HUDEP-2 (cell line): Measurements from ENCODE around the gene VPS35L.
A peak's percentile ranks its signal among the peaks of the same experiment; 100 is the strongest.
"Not testable (repeated sequence)": the region's sequence is repeated elsewhere in the genome, so short reads cannot be mapped to it uniquely, and the experiment has no call there.

Experiments
- DNase-seq, 76 experiments: peaks; one replicate each; lab custom pipeline; 2025; ENCODE audit not compliant: unreplicated experiment in 76 of 76; lab: John Stamatoyannopoulos, UW

VPS35L gene

GRCh38 chr16:19636436-19637267 is 81.1 kb downstream of the VPS35L start:
- no peak for DNase-seq

- peak in 33 of 76 experiments; percentile 2 to 62 (median 14) for DNase-seq
Observed at GRCh38 chr16:19639986-19640421, 84.5 kb downstream of the VPS35L start.

GRCh38 chr16:19642501-19642900 is 87.0 kb downstream of the VPS35L start:
- no peak for DNase-seq

DNA sequence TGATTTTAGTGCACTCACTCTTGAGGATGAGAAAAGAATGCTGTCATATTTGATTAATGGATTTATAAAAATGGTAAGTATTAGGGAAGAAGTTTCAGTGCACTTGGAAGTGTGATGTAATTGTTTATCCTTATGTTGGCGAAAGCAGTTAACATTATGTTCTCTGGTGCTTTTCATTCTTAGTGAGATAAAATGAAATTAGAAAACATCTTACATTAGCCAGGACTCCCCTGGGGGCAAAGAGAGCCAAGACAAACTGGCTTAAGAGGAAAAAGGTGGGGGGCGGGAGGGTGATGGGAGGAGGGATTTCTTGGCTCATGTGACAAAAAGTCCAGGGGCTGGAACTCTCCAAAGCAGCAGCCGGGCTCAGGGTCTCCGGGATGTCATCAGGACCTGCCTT is 89.4 kb downstream of the VPS35L start:
- no peak for DNase-seq

- peak in 9 of 76 experiments; percentile 0 to 19 (median 5) for DNase-seq
Observed at GRCh38 chr16:19645557-19645981, 90.1 kb downstream of the VPS35L start.

DNA sequence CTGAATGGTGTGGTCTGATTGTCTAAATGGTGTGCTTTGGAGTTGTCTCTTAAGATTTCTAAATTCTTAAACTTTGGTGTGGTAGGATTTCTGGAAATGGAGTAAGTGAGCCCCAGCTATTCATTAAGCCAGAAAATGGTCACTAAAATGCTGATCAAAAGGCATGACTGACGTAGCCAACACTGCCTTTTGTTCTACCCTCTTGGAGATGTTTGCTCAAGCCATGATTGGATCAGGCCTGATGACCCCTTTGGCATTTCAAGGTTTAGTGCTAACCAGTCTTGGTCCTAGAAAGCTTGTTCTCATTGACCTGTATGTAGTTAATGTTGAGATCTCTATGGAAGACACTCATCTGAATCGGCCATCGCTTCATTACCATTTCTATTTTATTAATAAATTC is 94.5 kb downstream of the VPS35L start:
- no peak for DNase-seq

DNA sequence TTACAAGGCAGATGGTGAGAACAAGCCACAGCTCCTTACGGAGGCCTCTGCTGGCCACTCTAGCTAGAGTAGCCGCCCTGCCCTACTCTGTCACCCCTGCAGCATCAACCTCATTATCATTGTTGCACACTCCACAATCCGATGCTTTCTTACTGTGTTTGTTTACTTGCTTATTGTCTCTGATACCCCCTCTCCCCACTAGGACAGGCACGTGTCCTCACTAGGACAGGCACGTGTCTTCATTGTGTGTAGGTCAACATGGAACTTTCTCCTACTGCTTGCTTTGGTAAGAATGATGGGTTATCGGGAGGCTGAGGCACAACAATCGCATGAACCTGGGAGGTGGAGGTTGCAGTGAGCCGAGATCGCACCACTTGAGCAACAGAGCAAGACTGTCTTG is 98.6 kb downstream of the VPS35L start:
- no peak for DNase-seq

- DNase-seq = no peak
Observed at GRCh38 chr16:19655242-19655777, 99.8 kb downstream of the VPS35L start.

DNA sequence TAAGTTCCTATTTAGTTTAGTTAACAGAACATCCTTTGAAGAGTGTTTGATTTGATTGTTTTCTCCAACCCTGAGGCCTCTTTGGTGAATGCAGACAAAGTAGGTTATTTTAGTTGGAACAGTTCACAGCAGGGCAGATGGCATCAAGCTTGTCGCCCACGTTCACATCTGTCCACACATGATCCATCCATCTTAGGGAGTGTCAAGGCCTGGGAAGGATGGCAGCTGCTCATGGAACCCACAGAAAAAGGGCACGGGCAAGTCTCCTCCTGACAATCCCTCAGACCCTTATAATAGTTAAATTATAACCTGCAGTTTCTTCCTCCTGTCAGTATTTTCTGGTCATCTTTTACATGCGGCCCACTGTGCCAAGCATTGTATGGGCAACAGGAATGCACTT is 102.3 kb downstream of the VPS35L start:
- no peak for DNase-seq

DNA sequence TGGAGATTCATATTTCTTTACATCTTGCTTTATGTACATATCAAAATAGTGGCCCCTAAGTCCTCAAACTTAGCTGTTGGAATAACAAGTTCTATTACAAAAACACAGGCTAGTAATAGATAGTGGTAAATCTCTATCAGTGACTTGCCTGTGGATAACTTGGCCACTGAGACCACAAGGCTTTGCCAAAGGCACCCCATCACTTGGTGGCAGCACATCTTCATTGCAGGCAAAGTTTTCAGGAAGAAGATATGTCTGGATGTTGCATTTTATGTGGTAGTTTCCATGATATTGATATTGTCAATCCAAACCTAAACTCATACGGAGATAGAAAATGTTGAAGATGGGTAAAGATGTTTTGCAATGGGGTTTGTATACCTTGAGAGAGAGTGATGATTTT is 104.1 kb downstream of the VPS35L start:
- no peak for DNase-seq

GRCh38 chr16:19660432-19660831 is 104.9 kb downstream of the VPS35L start:
- DNase-seq = peak in 1 of 76 experiments; percentile 1

- DNase-seq = no peak
Observed at GRCh38 chr16:19662351-19662750, 106.8 kb downstream of the VPS35L start.

DNA sequence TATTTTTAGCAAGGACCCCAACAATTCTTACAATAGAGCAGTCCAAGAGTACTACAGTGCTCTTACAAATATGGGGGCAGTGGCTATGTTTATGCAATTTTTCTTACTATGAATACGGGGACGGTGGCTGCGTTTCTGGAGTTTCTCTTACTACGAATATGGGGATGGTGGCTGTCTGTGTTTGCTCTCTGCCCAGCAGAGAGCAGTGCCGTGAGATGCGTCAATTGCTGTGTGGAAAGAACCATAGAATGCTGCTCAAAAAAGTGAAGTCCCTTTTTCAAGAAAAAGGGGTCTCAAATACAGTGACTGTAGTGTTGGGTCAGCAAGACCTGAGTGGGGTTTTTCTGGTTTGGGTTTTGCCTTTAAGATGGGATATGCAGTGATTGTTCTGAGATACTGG is 108.7 kb downstream of the VPS35L start:
- no peak for DNase-seq

DNA sequence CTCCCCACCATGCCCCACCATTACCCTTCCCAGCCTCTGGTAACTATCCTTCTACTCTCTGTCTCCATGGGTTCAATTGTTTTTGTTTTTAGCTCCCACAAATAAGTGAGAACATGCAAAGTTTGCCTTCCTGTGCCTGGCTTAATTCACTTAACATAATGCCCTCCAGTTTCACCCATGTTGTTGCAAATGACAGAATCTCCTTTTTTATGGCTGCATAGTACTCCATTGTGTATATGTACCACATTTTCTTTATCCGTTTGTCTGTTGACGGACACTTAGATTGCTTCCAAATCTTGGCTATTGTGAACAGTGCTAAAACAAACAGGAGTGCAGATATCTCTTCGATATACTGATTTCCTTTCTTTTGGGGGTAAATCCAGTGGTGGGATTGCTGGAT is 109.8 kb downstream of the VPS35L start:
- DNase-seq = not testable (repeated sequence)

- DNase-seq = no peak
Observed at GRCh38 chr16:19666477-19666876, 111.0 kb downstream of the VPS35L start.

DNA sequence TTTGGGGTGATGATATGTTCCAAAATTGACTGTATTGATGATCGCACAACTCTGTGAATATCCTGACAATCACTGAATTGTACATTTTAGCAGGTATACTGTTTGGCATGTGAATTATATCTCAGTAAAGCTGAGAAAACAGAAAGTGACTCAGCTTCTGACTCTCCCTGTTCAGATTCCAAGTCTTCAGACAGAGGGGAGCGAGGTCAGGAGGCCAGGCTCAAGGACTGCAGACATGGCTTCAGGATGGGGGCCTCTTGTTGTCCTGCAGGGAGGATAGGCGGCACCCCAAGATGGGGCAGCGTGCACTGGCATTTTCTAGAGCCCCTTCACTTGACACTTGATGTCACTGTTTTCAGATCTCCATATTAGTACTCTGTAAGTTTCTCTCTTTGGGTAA is 116.9 kb downstream of the VPS35L start:
- DNase-seq = no peak

GRCh38 chr16:19674485-19674884 is 119.0 kb downstream of the VPS35L start:
- no peak for DNase-seq

GRCh38 chr16:19677402-19677801 is 121.9 kb downstream of the VPS35L start:
- DNase-seq = no peak

DNA sequence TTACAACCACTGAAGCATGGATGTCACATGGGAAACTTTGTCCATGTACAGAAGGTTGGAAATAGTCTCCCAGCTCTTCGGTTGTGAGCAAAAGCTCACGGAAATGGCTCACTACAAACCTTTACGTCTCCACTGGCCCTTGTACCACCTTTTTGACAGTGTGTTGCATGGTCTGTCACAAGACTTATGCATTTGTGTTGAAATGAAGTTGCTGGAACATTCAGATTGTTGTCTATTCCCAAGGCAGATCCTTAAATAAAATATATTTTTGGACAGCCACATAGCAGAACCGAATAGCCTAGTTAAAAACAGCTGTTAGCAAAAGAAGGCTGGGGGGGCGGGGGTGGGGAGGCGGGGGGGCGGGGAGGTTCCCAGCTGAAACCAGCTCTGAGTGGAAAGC is 123.3 kb downstream of the VPS35L start:
- DNase-seq = no peak

DNA sequence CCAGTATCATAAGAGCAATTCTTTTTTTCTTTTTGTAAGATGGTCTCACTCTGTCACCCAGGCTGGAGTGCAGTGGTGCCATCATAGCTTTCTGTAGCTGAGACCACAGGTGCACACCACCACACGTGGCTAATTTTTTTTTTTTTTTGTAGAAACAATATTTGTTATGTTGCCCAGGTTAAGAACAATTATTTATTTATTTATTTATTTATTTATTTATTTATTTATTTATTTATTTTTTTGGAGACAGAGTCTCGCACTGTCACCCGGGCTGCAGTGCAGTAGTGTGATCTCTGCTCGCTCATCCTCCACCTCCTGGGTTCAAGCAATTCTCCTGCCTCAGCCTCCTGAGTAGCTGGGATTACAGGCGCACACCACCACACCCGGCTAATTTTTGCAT is 123.8 kb downstream of the VPS35L start:
- not testable (repeated sequence) for DNase-seq

DNA sequence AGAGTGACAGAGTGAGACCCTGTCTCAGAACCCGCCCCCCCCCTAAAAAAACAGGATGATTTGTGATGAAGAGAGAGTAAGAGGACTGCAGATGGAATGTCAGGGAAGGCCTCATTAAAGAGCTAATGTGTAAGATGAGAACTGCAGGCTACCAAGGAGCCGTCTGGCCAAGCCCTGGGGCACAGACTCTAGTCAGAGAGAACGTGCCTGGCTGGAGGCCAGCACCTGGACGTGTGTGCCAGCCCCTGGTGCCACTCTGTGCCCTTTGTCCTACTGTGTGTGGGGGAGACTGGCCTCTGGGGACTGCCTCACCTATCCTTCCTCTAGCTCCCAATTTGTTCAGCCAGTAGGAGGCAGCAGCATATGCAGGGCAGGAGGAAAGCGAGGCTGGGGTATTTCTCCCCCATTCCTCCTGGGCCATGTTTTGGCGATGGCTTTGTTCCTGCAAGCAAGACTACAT is 125.4 kb downstream of the VPS35L start:
- DNase-seq = no peak

- no peak for DNase-seq
Observed at GRCh38 chr16:19681637-19682036, 126.1 kb downstream of the VPS35L start.
